DMS79 (cell line): ENCODE measurements around the gene CARF.
A peak's percentile ranks its signal among the peaks of the same experiment; 100 is the strongest.
"Not testable (repeated sequence)": the region's sequence is repeated elsewhere in the genome, so short reads cannot be mapped to it uniquely, and the experiment has no call there.

ENCODE experiments used
- DNase-seq: peaks from one replicate; lab custom pipeline; 2025; lab: John Stamatoyannopoulos, UW

Gene CARF

DNA sequence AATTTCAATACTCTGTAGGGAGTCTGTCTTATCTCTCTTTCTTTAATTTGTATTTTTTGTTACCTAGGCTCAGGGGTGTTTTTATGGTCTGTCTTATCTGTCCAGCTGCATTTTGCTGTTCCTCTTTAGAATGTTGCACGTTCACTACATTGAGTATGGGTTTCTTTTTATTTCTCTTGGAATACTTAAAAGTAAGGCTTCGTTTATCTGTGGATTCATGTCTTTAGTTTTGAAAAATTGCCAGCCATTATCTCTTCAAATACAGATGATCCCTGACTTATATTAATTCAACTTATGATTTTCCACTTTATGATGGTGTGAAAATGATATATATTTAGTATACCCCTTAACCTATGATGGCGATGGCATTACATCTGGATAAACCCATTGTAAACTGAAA lies 26.9 kb downstream of the CARF start:
- no peak for DNase-seq

DNA sequence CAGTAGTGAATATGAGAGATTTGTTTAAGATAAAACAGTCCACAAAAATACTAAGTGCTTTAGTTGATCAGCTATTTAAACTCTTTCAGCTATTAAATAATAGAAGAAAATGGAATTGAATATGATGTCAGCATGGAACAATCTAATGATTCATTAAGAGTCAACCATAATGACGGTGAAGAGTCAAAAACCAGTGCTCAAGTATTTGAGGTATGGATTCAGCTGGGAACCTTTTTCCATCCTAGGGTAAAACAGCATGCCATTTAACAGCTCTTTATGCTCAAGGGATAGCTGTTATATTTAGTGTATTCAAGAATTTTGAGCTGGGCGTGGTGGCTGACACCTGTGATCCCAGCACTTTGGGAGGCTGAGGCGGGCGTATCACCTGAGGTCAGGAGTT lies 29.7 kb downstream of the CARF start:
- DNase-seq = no peak

DNA sequence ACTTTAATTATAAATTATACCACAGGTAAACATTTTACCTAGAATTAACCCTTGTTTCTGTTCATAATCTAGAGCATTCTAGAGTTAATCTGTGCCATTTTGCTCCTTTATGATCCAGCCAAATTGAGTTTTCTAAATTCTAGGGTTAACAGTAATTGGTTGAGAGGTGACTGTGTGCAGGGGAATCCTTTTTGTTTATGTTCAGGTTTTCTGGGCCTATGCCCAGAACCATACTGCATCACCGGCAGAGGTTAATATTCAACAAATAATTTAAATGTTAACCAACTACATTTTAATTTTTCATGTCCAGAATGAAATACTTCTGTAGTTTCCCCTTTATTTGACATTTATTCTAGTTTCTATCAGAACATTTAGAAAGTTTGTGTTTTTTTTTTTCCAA lies 32.3 kb downstream of the CARF start:
- no peak for DNase-seq

GRCh38 chr2:202944816-202945215 lies 32.7 kb downstream of the CARF start:
- DNase-seq = no peak

- no peak for DNase-seq
Measured at GRCh38 chr2:202945497-202945896, 33.4 kb downstream of the CARF start.

DNA sequence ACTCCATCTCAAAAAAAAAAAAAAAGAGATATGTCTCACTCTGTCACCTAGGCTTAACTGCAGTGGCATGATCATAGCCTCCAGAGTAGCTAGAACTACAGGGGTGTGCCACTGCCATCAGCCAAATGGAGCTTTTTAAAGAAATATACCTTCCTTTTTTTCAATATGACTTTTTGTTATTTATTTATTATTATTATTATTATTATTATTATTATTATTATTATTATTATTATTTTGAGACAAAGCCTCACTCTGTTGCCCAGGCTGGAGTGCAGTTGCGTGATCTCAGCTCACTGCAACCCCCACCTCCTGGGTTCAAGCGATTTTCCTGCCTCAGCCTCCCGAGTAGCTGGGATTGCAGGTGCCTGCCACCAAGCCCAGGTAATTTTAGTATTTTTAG lies 37.3 kb downstream of the CARF start:
- DNase-seq = not testable (repeated sequence)

- no peak for DNase-seq
Measured at GRCh38 chr2:202950592-202950991, 38.5 kb downstream of the CARF start.

GRCh38 chr2:202960524-202960923 lies 48.4 kb downstream of the CARF start:
- no peak for DNase-seq

GRCh38 chr2:202963712-202964111 lies 51.6 kb downstream of the CARF start:
- no peak for DNase-seq

GRCh38 chr2:202965810-202966460 lies 53.9 kb downstream of the CARF start:
- no peak for DNase-seq

- DNase-seq = not testable (repeated sequence)
Measured at GRCh38 chr2:202969404-202969803, 57.3 kb downstream of the CARF start.

DNA sequence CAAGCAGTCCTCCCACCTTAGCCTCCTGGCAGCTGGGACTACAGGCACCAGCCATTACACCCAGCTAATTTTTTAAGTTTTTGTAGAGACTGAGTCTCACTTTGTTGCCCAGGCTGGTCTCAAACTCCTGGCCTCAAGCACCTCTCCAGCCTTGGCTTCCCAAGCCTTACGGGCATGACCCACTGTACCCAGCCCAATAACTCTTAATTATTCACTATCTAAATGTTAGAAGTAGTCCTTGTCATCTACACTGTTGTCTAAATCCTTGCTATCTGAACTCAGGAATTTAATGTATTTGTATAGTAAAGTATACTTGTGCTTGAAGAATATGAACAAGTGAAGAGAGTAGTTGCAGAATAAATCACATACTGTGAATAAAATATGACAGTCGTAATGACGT lies 64.7 kb downstream of the CARF start:
- no peak for DNase-seq

GRCh38 chr2:202982779-202983491 lies 70.9 kb downstream of the CARF start:
- no peak for DNase-seq

DNA sequence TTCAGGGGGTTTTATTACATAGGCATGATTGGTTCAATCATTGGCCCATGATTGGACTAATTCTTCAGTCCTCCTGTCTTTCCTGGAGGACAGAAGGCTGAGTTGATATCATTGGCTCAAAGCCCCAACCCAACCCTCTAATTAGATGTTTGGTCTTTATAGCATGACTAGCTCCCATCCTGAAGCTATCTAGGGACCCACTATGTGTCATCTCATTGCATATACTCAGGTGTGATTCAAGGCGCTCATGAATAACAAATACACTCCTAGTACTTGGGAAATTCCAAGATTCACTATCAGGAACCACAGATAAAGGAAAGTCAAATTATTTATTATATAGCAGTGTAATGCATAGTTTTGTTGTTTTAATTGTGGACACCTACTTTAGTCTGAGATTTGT lies 77.7 kb downstream of the CARF start:
- DNase-seq = no peak

- DNase-seq = no peak
Measured at GRCh38 chr2:202990501-202990900, 78.4 kb downstream of the CARF start.

- not testable (repeated sequence) for DNase-seq
Measured at GRCh38 chr2:202997113-202997512, 85.0 kb downstream of the CARF start.

DNA sequence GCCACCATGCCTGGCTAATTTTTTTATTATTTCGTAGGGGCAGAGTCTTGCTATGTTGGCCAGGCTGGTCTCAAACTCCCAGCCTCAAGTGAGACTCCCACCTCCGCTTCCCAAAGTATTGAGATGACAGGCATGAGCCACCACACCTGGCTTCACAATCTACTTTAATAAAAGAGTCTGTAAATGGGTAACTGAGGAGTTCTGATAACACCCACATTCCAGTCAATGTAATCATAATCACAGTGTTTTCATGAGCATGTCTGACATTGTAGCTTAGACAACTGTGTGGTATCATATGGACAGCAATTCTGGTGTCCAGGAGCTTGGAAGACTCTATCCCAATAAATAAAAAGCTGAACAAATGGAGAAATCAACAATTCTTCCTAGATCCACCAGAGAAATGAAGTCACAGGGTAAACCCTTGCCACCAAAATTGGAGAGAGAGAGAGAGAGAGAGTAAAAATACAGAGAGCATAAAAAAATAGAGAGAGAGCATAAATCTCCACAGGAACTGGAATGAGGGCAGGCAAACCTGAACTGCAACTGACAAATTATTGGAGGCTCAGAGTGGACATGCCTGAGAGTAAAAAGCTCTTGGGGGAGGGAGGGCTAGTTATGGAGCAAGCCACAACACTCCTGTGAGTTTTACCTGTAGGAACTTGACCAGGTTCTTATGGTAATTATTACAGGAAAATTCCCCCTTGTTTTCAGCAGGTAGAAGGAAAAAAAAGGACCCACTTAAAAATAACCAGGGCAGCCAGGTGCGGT lies 90.2 kb downstream of the CARF start:
- no peak for DNase-seq

GRCh38 chr2:203003716-203004115 lies 91.6 kb downstream of the CARF start:
- DNase-seq = no peak

DNA sequence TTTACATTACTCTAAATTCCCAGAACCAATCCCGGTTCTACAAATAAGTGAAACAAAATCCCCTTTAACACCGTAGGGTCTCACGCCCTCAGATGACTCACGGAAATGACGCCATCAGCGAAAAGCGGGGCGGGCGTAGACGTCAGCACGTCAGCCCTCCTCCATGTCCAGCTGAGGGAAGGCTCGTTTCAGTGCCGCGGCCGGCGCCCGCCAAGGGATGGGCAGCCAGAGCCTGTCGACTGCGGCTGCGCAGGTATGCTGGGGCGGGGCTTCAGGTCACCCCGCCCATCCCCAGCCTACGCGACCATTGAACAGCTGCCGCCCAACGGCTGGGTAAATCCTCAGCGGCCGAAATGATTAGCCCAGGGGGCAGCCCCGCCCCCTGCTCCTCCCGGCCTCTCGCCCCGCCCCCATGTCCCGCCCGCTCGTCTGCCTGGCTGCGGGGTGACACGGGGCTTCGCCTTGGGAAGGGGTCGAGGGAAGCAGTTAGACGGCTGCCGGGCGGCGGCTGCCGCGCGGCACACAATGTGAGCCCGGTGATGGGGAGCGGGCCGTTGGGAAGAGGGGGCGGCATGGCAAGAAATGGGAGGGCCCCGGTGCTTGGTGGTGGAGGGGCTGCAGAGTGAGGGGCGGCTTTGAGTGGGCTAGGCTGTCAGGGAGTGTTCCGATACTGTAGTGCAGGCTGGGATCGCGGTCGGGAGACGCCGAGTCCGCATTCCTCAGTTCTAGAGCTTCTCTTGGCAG lies 102.6 kb downstream of the CARF start, which contains the start of gene NBEAL1:
Gene NBEAL1, plus strand, starts transcription at position 420 of the 744 bp plus-strand sequence. CDS start 1,510 bp downstream, outside the sequence.
- DNase-seq = peak; percentile 93

GRCh38 chr2:203016716-203017115 lies 104.6 kb downstream of the CARF start:
- DNase-seq = no peak

GRCh38 chr2:203018181-203018580 lies 106.1 kb downstream of the CARF start:
- DNase-seq = no peak

- DNase-seq = no peak
Measured at GRCh38 chr2:203019142-203019541, 107.1 kb downstream of the CARF start.
